GM20000 (cell line): ENCODE measurements around the gene FAM156B.
"Not testable (repeated sequence)": the region's sequence is repeated elsewhere in the genome, so short reads cannot be mapped to it uniquely, and the experiment has no call there.

Experiments used
- DNase-seq: peaks from one replicate; pipeline ENCODE4 v3.0.0; 2012; ENCODE audit warnings: low spot score

The FAM156B gene

DNA sequence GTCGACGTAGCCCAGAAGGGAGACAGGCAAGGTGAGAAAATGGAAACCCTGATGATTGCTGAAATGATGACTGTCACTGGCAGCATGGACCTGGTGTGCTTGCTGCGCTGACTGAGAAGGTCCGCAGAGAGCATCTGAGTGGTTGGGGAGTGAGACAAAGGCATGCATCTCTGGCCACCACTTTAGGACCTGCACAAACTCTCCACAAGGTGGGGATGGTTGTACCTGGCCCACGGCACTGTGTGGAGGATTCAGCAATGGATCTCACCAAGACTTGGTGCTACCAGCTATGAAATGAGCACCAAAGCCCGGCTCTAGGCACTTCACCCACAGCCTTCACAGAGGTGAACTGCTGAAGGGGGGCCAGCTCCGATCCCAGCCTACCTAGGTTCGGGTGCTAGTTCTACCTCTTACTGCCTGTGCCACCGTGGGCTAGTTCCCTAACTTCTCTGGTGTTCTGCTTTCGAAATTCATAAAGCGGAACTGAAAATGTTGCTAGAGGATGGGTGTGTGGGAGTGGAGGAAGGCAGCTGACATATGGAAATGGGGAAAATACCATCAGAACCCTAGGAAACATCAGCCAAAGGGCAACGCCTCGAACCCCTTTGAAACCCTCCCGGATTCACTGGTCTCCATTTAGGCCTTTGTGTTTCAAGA, 48.8 kb downstream of the FAM156B start:
- not testable (repeated sequence) for DNase-seq

DNA sequence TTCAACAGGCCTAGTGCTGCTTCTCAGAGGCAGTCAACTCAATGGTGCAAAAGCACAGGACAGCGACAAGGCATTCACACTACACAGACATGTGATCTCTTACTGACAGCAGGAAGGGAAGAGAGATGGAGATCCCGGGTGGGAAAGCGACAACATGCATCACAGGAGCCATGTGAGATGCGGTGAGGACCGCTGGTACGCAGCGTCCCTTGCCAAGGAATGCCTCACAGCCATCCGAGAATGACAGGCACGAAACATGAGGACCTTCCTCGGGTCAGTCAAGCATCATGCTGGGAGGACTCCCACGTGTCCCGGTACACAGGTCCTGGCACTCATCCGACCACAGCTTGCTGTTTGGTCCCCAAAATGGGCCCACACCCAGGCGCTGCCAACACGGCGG, 50.4 kb downstream of the FAM156B start:
- DNase-seq = not testable (repeated sequence)

DNA sequence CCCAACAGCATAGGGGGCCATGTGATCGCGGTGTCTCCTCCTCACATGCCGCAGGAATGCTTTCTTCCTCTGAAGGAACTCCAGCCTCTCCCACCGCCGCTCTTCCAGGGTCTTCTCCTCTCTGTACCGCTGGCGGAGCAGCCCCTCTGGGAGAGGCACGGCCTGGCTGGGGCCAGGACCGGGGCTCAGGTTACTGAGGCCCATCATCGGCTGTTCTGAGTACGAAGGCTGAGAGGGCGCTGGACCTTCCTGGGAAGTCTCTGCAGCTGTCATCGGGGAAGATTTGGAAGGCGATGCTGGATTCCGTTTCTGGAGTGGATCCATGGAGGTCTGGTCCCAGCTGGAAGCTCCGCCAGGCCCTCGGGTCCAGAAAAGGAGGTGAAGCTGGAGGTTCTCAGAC, 51.1 kb downstream of the FAM156B start:
- not testable (repeated sequence) for DNase-seq

DNA sequence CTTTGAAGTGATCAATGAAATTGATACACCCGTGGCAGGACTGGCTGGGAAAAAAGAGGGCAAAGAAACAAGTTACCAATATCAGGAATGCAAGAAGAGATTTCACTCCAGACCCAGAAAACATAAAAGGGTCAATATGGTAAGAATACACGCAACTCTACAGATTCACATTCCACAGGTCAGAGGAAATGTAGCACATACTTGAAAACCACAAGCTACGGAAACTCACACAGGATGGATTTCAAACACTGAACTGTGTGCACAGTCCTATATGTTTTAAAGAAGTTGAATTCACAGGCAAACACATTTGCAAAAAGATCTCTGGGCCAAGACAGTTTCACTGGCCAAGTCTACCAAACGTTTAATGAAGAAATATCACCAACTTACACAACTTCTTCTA, 52.2 kb downstream of the FAM156B start:
- DNase-seq = not testable (repeated sequence)

DNA sequence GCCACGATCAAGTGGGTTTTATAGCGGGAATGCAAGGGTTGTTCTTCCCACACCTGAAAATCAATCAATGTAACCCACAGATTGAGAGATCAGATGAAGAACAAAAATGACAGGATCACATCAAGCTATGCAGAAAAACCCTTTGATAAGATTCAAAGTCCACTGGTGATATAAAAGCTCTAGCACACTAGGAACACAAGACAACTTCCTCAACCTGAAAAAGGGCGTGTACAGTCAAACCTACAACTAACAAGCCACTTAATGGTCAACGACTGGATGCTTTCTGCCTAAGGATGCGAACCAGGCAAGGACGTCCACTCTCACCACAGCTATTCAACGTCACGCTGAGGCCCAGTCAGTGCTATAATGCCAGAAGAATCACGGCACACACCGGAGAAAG, 52.8 kb downstream of the FAM156B start:
- not testable (repeated sequence) for DNase-seq
